NOMO-1 treated with DMSO at 0.1 percent for 48 hours (cell line): ENCODE results near the gene ARSJ.

Experiments
- DNase-seq: peaks from one replicate; lab custom pipeline; 2025; ENCODE audit not compliant: unreplicated experiment; lab: John Stamatoyannopoulos, UW

Gene ARSJ

DNA sequence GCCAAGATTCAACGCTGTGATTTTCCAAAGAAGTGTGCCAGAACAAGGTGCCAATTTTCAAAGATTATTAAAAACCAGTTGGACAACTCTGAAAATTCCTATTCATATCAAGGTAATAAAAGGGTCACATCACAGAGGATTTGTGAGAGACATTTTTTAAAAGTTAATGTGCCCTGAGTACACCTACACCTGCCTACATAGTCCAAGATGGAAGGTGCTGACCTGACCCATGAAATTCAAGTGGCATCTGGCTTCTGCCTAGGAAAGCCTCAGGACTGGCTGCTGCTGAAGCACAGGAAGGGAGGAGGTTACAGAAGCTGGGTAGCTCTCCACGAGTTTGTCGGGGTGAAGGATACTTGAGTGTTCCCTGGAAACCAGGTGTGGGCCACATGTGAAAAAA is 11.4 kb upstream of the ARSJ start:
- no peak for DNase-seq

DNA sequence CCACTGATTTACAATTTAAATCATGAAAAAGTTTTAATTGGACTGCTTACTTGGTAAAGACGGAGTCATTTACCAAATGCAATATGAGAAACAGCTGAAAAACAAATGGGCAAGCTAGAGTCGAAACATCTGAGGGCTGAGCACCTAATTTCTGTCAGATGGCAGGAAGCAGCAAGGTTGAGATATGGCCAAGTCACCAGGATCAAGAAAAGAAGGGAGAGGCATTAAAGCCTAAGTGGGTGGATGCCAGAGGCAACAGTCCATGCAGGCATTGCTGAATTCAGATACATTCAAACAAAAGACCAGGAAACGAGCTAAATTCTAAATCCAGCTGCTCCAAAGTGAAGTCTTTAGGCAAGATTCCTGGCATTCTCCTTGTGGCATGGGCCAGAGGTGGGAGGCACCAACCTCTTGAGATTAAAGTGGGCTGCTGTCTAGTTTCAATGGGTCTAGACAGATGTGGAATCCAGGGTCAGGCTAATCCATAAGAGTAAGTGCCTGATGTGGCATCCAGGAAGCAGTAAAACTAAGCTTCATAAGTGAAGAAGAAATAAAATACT is 8.0 kb upstream of the ARSJ start:
- no peak for DNase-seq

DNA sequence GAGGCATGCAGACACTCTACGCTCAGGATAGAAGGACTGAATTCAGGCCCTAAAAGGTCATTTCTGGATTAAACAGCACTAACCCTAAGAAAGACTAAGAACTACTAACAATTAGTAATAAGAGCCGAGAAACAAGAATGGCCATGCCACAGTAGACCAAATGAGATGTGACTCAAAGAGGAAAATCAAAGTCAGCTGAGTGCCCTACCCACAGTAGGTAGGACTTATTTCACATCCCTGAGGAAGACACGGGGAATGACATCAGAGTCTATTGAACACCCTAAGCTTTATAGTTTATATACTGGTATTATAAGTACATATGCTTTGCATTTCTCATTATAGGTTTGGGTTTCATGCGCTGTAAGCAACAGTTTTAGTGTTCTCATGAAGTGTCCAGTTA is 2.7 kb upstream of the ARSJ start:
- no peak for DNase-seq

DNA sequence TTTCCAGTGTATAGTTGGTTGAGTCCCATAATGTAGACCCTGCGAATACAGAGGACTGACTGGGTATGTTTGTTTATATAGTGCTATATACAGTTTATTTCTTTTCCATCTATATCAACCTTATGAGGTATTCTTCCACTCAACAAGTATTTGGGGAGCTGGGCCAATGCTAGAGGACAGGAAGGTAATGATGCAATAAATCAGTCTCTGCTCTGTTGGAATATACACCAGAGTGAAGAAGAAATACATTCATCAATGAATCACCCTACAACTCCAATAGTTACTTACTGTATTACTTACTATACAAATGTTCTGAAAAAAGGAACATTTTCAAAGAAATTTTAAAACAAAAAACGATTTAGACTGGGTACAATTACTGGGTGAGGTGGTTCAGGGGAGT is 2.1 kb upstream of the ARSJ start:
- no peak for DNase-seq

DNA sequence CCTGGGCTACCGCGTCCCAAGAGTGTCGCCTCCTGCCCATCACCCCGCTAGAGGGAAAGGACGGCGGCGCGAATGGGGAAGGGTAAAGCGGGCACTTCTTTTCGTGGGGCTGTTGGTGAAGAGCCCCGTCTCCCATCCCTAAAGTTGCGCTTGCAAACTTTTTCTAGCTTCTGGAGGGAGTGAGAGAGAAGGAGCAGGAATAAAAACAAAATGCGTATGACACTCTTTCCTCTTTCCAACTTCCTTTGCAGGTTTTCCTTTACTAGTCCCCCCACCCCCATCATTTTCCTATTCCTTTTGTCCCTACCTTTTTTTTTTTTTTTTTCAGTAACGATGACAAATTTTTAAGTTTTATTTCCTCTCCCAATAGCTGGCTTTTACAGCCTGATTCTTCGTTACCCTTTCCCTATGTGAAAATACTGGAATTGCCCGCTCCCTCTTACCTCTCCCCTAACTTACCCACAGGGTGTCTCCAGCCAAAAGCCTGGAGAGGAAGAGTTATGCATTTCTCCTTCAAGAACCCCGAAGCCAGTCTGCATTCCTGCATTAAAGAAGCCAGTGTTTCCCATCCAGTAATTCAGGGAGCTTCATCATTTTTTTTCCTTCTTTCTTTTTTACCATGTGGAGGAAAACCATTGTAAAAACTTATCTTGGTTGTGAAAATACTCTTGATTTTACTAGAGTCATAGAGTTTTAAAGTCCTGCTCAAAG is 613 bp upstream of the ARSJ start:
- DNase-seq = no peak

DNA sequence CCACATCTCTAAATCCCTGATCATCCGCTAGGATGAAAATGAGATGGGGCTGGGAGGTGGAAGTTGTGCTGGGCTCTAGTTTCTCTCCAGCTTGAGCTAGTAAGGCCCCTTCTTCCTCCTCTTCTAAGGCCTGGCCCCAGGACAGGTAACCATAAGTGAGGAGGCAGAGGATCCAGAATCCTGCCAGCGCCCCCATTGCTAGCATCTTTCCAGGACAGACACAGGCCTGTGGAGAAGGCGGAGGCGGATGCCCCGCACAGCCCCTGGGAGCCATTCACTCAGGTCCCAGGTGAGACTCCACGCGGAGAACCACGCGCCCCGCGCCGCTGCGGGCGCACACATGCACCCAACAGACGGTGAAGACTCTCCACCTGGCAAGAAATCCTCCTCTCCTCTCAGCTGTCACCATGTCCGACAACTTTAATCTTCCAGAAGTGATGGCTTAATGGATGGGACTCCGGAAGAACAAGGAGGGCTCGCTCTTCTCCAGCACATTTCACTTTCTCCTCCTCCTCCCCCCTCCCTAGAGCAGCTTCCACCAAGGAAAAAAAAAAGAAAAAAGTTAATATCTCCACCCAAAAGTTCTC is 793 bp downstream of the ARSJ start:
- no peak for DNase-seq

DNA sequence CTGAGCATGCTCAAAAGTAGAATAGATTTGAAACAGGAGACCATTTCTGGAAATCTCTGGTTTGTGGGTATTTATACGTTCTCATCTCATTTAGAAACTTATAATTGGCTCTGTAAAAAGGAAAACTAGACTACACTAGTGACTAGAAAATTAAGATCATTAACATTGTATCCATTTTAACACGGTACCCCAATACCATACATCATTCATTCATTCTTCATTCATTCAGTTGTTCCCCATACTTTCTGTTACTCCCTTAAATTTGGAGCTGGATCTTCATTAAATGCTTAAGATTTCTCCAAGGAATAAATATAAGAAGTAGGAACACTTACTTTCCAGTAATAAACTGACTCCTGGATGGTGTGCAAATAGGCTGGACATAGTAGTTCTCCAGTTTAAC is 1.3 kb downstream of the ARSJ start:
- DNase-seq = no peak

DNA sequence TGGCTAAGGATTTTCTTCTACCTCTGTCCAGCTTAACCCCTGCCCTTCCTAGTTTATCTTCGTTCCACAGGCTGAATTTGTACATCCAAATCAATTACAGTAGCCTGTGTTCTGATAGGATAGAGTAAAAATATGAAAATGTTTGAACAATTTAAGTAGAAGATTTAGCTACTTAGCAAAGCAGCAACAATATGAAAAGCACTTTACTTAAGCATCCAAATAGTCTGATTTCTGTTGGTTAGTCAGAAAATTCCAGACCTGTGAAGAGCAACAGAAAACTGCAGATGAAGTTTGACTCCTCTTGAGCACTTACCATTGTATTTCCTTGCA is 2.0 kb downstream of the ARSJ start:
- DNase-seq = no peak

DNA sequence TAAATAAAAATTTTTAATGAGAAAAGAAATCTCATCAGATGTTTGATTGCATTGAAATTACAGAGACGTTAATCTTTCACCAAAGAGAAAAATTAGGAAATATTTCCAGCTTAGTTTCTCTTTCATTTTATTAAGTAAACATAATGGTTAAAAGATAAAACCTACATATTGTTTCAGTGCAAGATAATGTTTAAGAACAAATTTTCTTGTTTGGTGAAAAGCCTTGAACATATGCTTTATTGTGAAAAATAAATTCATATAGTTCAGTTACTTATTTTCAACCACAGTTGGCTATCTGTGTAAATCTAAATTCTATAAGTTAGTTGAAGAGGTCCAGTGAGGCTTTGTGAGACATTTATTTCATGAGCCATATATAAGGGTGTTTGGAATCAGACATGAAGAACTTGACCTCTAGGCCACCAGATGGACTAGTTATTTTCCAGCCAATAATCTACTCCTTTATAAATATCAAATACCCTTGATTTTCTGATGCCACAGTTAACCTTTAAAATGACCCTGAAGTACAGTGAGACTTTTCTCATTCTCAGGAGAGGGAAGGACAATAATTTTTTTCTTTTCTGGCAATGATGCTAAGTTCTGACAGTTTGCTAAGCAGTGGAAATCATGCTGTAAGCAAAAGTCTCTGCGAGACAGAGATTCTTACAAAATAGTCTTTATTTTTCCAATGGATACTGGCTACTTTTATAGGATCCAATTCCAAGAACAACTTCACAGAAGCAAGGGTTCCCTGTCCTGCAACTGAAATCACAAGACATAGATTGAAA is 2.5 kb downstream of the ARSJ start:
- DNase-seq = no peak

DNA sequence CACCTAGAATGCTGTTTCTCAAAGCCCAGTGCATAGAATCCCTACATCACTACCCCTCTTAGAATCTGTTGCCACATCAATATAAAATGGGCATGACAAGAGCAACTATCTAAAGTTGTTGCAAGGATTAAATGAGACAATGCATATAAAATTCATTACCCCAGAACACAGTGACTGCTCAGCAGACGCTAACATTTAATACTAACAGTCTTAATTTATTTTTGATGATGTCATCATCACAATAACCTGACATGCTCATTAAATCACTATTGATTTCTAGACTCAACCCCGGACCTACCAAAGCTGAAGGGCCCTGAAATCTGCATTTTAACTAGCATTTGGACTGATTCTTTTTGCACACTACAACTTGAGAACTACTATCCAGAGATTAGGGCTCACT is 3.9 kb downstream of the ARSJ start:
- no peak for DNase-seq

DNA sequence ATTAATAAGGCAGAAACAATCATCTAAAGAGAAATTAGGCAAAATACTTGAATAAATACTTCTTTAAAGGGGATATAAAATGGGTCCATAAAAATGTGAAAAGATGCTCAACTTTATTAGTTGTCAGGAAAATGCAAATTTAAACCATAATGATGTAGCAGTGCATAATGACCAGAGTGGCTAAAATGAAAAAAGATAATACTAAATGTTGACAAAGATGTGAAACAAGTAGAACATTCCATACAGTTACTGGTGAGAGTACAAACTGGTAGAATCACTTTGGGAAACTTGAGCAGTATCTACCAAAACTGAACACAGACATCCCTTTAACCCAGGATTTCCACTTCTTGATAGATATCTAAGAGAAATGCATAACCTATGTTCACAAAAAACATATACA is 5.0 kb downstream of the ARSJ start:
- DNase-seq = no peak

DNA sequence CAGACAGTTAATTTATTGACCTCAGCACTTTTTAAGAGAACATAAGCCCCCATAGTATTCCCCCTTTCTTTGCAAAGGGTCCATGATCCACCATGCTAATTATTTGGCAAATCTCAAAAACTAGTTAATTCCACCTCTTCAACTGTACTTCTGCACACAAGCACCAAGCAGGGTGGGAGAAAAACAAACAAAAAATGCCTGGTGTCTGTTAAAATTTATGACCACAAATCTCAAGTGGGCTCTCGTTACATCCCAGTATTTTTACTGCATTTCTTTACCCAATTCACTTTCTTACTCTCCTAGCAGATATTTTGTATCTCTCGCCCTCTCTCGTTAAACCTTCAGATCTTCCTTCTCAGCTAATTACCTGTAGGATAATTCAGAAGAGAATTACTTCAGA is 6.1 kb downstream of the ARSJ start:
- DNase-seq = no peak

DNA sequence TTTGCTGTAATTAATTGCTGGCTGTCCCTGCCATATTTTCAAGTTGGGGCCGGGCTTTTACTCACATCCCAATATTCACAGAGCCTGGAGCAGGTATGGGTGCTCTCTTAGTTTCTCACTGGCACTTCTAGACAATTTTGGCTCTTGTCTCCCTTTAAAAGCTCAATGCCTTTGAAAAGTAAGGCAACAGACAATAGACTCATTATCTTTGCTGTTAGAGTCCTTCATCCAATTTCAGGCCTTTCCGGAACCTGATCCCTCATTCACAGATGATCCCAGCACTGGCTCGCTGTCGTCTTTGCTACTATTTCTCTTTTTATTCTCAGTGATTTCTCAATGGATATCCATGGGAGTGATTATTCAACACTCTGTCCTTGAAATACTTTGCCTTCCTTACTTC is 6.7 kb downstream of the ARSJ start:
- DNase-seq = no peak

DNA sequence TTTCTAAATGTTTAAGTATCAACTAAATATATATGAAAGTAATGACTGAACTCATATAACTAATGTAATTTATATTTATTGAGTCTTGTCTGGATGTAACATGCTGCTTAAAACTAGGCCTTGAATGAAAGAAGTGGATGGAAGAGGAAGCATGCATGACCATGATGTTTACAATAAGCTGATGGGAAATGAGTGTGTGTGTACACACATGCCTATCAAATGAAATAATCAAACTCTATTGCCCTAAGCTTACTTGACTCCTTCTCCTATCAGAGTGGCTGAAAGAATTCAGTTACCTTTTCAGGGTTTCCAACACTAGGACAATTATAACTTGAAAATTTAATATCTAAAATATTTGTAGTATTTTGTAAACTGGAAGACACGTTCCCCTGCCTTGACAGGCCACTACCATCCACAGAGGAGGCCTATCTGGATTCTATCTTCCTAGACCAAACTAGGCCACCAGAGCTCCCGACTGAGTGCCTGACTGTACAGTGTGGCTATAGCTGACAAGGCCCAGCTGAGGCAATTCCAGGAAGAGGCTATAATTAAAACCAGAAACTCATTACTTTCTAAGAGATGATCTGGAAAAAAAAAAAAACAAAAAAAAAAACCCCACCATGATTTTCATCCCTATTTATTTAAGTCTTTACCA is 7.6 kb downstream of the ARSJ start:
- no peak for DNase-seq

DNA sequence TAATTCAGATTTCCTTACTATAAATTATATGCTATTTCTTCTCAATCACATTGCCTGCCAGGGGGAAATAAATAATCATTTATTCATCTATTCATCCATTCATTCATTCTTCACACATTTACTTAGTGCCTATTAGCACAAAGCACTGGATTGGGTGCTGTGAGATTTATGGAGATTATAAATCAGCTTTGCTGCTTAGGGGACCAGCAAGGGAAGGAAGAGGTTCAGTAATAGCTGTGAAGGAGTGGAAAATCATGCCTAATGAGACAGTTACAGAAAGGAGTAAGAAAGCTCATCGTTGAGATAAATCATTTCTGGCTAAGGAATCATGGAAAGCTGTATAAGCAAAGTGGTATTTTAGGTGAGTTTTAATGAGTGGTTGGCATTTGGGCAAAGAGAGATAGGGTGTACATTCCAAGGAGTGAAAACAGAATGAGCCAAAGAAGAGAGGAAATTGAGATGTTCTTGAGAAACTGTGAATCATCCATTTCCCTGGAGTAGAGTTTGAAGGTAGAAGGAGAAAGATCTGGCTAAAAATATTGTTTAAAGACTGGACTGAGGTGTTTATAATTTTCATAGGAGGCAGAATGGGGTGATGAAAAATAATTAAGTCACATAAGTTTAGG is 9.6 kb downstream of the ARSJ start:
- DNase-seq = no peak

DNA sequence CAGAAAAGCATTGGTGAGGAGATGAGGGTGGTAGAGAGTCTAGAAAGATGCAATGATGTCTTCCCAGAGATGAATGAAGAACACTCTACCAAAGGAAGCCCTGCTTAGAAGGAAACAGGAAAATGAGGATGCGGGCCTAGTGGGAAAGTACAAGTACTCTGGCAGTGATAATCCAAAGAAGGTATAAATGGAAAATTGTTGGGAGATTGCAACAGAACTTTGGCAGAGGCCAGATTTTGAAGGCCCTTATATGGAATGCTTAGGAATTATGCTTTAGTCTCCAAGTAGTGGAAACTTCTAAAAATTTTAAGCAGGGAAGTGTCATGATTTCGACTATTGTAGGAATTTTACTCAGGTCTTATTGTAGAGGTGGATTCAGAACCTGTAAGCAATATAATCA is 11.0 kb downstream of the ARSJ start:
- DNase-seq = no peak

DNA sequence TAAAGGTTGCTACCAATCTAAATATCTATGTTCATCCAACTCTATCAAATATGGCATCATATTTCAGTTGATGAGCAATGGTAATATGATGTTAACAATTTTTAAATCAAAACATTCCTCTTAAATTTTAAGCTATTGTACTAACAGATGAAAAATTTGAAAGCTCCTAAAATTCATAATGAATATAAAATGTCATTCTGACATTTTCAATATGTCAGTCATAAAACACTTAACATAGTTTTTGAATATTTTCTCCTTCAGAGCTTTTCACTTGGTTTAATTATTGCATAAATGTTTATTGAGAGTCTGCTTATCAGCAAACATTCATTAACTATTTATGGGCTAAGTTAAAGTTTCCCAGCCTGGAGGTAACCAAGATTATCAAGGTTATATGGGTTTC is 11.8 kb downstream of the ARSJ start:
- no peak for DNase-seq

DNA sequence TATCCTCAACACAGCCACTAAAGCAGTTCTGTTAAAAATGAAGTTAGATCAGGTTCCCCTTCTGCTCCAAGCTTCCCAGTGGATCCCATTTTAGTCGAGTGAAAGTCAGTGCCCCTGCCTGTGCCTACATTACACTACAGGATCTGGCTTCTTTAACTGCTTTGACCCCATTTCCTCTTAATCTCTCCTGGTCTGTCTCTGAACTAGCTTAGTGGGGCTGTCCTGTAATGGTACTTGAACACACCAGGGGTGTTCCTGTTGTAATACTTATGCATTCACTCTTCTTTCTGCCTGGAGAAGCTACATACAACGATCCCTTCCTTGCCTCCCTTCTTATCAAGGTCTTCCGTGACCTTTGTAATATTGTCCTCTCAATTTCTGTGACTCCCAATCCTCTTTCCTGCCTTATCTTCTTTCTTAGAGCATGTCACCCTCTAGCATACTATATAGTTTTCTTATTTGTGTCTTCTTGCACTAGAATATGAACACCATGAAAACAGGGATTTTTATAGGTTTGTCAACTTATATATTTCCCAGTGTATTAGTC is 16.7 kb downstream of the ARSJ start:
- no peak for DNase-seq

DNA sequence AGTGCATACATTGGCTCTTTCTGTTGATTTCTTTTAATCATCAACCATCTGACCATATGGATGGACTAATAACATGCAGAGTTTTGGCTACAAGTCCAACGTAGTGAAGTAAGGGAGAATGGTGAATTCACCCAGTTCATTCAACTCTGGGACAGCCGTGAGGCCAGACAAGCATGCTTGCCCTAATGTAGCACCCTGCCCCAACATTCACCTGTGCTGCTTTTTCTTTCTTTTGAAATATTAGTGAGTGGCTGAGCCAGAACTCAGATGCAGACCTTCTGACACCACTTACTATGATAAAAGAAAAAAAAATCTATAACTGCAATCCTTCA is 17.5 kb downstream of the ARSJ start:
- no peak for DNase-seq

DNA sequence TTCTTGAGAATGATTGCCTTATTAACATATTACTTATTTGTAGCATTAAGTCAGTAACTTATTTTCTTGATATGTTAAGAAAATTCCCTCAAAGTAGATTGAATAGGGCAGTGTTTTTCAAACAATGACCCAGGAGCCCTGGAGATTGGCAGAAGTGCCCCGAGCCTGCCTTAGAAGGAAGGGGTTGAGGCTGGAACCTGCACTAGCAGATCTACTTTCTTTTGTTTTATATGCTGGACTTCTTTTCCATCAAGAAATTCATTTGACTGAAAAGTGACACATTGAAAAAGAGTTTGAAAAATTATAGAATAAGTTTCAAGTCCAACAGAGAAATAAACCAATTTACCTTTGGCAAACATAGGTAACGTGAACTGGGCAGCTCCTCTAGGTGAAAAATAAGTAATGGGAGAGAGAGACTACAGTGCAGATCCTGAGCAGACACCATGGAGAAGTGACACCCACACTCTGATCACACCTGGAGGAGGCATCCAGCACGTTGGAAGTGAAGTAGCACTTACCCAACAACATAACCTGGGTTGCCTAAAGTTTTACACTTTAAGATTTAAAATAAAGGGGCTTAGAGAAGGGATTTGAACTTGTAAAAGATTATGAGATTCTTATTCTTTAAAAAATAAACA is 18.6 kb downstream of the ARSJ start:
- no peak for DNase-seq

DNA sequence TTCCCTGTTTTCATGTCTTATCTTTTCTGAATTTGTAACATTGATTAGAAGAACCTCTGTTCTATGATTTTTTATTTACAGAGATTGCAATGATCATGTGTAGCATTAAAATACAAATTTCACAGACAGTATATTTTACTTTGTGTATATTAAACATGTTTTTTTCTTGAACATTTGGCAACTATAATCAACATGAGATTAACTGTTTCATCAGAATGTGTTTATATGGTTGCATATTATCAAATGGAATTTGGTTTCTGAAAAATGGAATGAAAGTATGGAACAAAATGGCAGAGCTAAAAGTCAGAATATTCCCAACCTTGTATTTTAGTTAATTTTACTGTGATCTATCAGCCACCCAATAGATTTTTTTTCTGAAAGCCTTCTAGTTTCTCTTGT is 19.9 kb downstream of the ARSJ start:
- DNase-seq = no peak
